Upper lobe of left lung (tissue), 4 donors: Measurements from ENCODE around the gene AP2A2.

Source experiments
- CTCF ChIP-seq, 6 experiments: fragments of 450-650 bp in 4 of 6; fragments of 200-600 bp in 2 of 6; sonication (generic) in 2 of 6; IDR thresholded peaks; one replicate each; pipeline ENCODE4 v1.5.1; 2016 to 2019; ENCODE audit warnings: antibody characterized with exemption in 6 of 6
- EP300 ChIP-seq, 4 donors: sonication (generic); formaldehyde crosslinking; IDR thresholded peaks; one replicate each; pipeline ENCODE4 v1.5.1; 2017; ENCODE audit warnings: antibody characterized with exemption in 4 of 4, control low read depth in 2 of 4
- POLR2A ChIP-seq, 4 donors: fragments of 450-650 bp; IDR thresholded peaks; one replicate each; pipeline ENCODE4 v1.5.1; 2016 to 2017; ENCODE audit warnings: antibody characterized with exemption in 4 of 4, mild to moderate bottlenecking in 2 of 4
- POLR2AphosphoS5 ChIP-seq, 2 donors: sonication (generic); formaldehyde crosslinking; IDR thresholded peaks; one replicate each; pipeline ENCODE4 v1.5.1; 2017; ENCODE audit warnings: antibody characterized with exemption in 2 of 2

- TF ChIP-seq CTCF (IDR thresholded peaks at IDR 0.05) (no peak), EP300 (IDR thresholded peaks at IDR 0.05) (no peak), POLR2A (IDR thresholded peaks at IDR 0.05) (no peak), POLR2AphosphoS5 (IDR thresholded peaks at IDR 0.05) (no peak)
Measured at GRCh38 chr11:997907-998306, 72.2 kb downstream of the AP2A2 start.
